PC-9 (cell line): ENCODE data around the gene DPYD. TPM values are rescaled to one million over a fixed set of nuclear protein-coding genes. Genes with fewer than 3 reads are reported as not detected.

Experiments
- BruUV-seq: library from RNA; stranded (reverse); fragments of 400-500 nt; replicated peaks from 2 replicates; lab custom pipeline; 2021; lab: Mats Ljungman, UMichigan
- CTCF ChIA-PET: fragments of 300-600 bp; sonication (Branson Sonifier 250); formaldehyde crosslinking; loops from one replicate; lab custom pipeline; 2022; ENCODE audit warnings: antibody characterized with exemption; lab: Charles Lee
- POLR2A ChIA-PET: fragments of 300-600 bp; sonication (Branson Sonifier 250); formaldehyde crosslinking; loops from one replicate; lab custom pipeline; 2022; ENCODE audit warnings: antibody characterized with exemption; ENCODE audit not compliant: unreplicated experiment; lab: Charles Lee
- DNase-seq, 2 experiments: peaks; one replicate each; pipeline versions ENCODE4 v3.0.0 to v3.0.0-alpha.2; 2015 to 2022; ENCODE audit warnings: mixed read lengths in 1 of 2
- H2AFZ ChIP-seq: fragments of 200-600 bp; sonication (generic); 2 replicates; pipeline ENCODE4 v1.8.1; 2017; ENCODE audit warnings: antibody characterized with exemption
- H3F3A ChIP-seq: fragments of 200-600 bp; sonication (generic); 2 replicates; pipeline ENCODE4 v1.8.1; 2017; ENCODE audit warnings: antibody characterized with exemption, mild to moderate bottlenecking, low read depth; ENCODE audit not compliant: insufficient read depth
- H3K27ac ChIP-seq: fragments of 200-600 bp; sonication (generic); 2 replicates; pipeline ENCODE4 v1.6.1; 2016; ENCODE audit warnings: mixed run types
- H3K27me3 ChIP-seq: fragments of 200-600 bp; sonication (generic); 2 replicates; pipeline ENCODE4 v1.6.1; 2016; ENCODE audit warnings: low read depth, mixed run types; ENCODE audit not compliant: insufficient read depth
- H3K36me3 ChIP-seq: fragments of 200-600 bp; sonication (generic); 2 replicates; pipeline ENCODE4 v1.6.1; 2016; ENCODE audit warnings: low read depth, mixed run types
- H3K4me1 ChIP-seq: fragments of 200-600 bp; sonication (generic); replicated peaks from 2 replicates; pipeline ENCODE4 v1.6.1; 2016; ENCODE audit warnings: mixed run types; ENCODE audit not compliant: insufficient read depth
- H3K4me2 ChIP-seq: fragments of 200-600 bp; sonication (generic); 2 replicates; pipeline ENCODE4 v1.6.1; 2017; ENCODE audit warnings: mixed run types
- H3K4me3 ChIP-seq: fragments of 200-600 bp; sonication (generic); 2 replicates; pipeline ENCODE4 v1.6.1; 2016; ENCODE audit warnings: mixed run types
- H3K79me2 ChIP-seq: fragments of 200-600 bp; sonication (generic); 2 replicates; pipeline ENCODE4 v1.6.1; 2017; ENCODE audit warnings: low read depth, mixed run types
- H3K9me2 ChIP-seq: fragments of 200-600 bp; sonication (generic); 2 replicates; pipeline ENCODE4 v1.8.1; 2017; ENCODE audit warnings: mild to moderate bottlenecking; ENCODE audit not compliant: insufficient read depth
- H3K9me3 ChIP-seq: fragments of 200-600 bp; sonication (generic); 2 replicates; pipeline ENCODE4 v1.8.1; 2016; ENCODE audit warnings: low read depth; ENCODE audit not compliant: insufficient read depth
- H4K20me1 ChIP-seq: fragments of 200-600 bp; sonication (generic); 2 replicates; pipeline ENCODE4 v1.8.1; 2017; ENCODE audit not compliant: insufficient read depth
- CTCF ChIP-seq: fragments of 200-600 bp; sonication (generic); conservative IDR thresholded peaks from 2 replicates; pipeline ENCODE4 v1.6.1; 2017; ENCODE audit warnings: mixed run types, antibody characterized with exemption, mild to moderate bottlenecking, moderate library complexity
- EZH2 ChIP-seq: fragments of 200-600 bp; sonication (generic); IDR thresholded peaks from 2 replicates; pipeline ENCODE4 v1.8.0; 2017; ENCODE audit warnings: antibody characterized with exemption, low read depth
- intact Hi-C: fragments of 100-400 bp; cut with micrococcal nuclease; formaldehyde crosslinking; loops from one replicate; pipeline ENCODE4 v1.10.0; 2022; ENCODE audit not compliant: unreplicated experiment
- total RNA-seq: library from RNA; stranded (reverse); gene quantifications from 2 replicates; pipeline ENCODE4 v1.2.3, GENCODE V29; 2021

The DPYD gene
- total RNA-seq, 1 experiment from 2014 or later: 24.1 TPM

- DNase-seq: no peak
- Histone ChIP-seq H3K36me3 (no peaks in the 10 kb centered on the region), H3K9me2 (no peaks in the 10 kb centered on the region), H4K20me1 (no peaks in the 10 kb centered on the region), H3K4me3 (no peak overlapping the region), H3F3A (no peaks in the 10 kb centered on the region), H3K27me3 (no peaks in the 10 kb centered on the region), H3K9me3 (no peaks in the 10 kb centered on the region), H3K27ac (no peak overlapping the region), H3K4me2 (no peak overlapping the region), H2AFZ (0 out of 2 replicates have a peak overlapping the region, but pooled peaks have one; percentile 3), H3K4me1 (no peaks in the 10 kb centered on the region), H3K79me2 (no peaks in the 10 kb centered on the region)
- no TSS peak for BruUV-seq
- intact Hi-C loops: no loop called here
- ChIA-PET CTCF (no interaction called here), POLR2A (no interaction called here)
- TF ChIP-seq EZH2 (no peak), CTCF (peak; percentile 38; the same call in 1 of the 2 replicates)
Measured at GRCh38 chr1:97050506-97050905, 870.3 kb downstream of the DPYD start.

GRCh38 chr1:97047421-97047793 lies 873.4 kb downstream of the DPYD start:
- Histone ChIP-seq H3K27ac (no peak overlapping the region), H3K9me3 (no peaks in the 10 kb centered on the region), H3K4me1 (no peaks in the 10 kb centered on the region), H3K9me2 (no peaks in the 10 kb centered on the region), H2AFZ (no peak overlapping the region), H3K79me2 (no peaks in the 10 kb centered on the region), H3K4me2 (no peak overlapping the region), H4K20me1 (no peaks in the 10 kb centered on the region), H3K27me3 (no peaks in the 10 kb centered on the region), H3K36me3 (no peaks in the 10 kb centered on the region), H3F3A (no peaks in the 10 kb centered on the region), H3K4me3 (no peak overlapping the region)
- ChIA-PET CTCF (no interaction called here), POLR2A (no interaction called here)
- BruUV-seq: no TSS peak
- no peak for DNase-seq
- TF ChIP-seq EZH2 (no peak), CTCF (no peak)
- intact Hi-C loops: no loop called here

GRCh38 chr1:97046765-97047420 lies 873.9 kb downstream of the DPYD start:
- H3K36me3 ChIP-seq: no peaks in the 10 kb centered on the region
- no peaks in the 10 kb centered on the region for H3K79me2 ChIP-seq
- no peak overlapping the region for H2AFZ ChIP-seq
- H3K27me3 ChIP-seq: no peaks in the 10 kb centered on the region
- no peak for DNase-seq
- H3K4me3 ChIP-seq: no peak overlapping the region
- no peaks in the 10 kb centered on the region for H3K9me2 ChIP-seq
- CTCF ChIA-PET: no interaction called here
- H3K9me3 ChIP-seq: no peaks in the 10 kb centered on the region
- BruUV-seq: no TSS peak
- H3K27ac ChIP-seq: no peak overlapping the region
- H3K4me1 ChIP-seq: no peaks in the 10 kb centered on the region
- TF ChIP-seq EZH2 (no peak), CTCF (no peak)
- POLR2A ChIA-PET: no interaction called here
- intact Hi-C loops: no loop called here
- H3F3A ChIP-seq: no peaks in the 10 kb centered on the region
- H3K4me2 ChIP-seq: no peak overlapping the region
- H4K20me1 ChIP-seq: no peaks in the 10 kb centered on the region
